HCT116 (cell line): ENCODE data around the gene ZPR1. TPM values are rescaled to one million over a fixed set of nuclear protein-coding genes. Genes with fewer than 3 reads are reported as not detected.

ENCODE experiments used
- ATAC-seq: fragments of 200-7000 bp; cut with Tn5 transposase; 2 replicates; pipeline ENCODE4 v1.9.1; 2020; ENCODE audit warnings: mild to moderate bottlenecking, moderate library complexity
- BruUV-seq: library from RNA; stranded (reverse); fragments of 400-500 nt; replicated peaks from 2 replicates; lab custom pipeline; 2021; lab: Mats Ljungman, UMichigan
- CTCF ChIA-PET: fragments of 300-600 bp; sonication (Branson Sonifier 250); formaldehyde crosslinking; loops from one replicate; lab custom pipeline; 2021; ENCODE audit warnings: antibody characterized with exemption; lab: Charles Lee
- POLR2A ChIA-PET: fragments of 300-600, 350-600 bp; sonication (Branson Sonifier 250); formaldehyde crosslinking; loops from one replicate; lab custom pipeline; 2021; ENCODE audit warnings: antibody characterized with exemption; lab: Charles Lee
- RAD21 ChIA-PET, 2 experiments: fragments of 300-600 bp; sonication (Branson Sonifier 250); formaldehyde crosslinking; loops; one replicate each; lab custom pipeline; 2023; ENCODE audit warnings: low total read pairs in 2 of 2; ENCODE audit not compliant: uncharacterized antibody in 2 of 2, unreplicated experiment in 2 of 2, low non-redundant PET in 1 of 2; lab: Charles Lee
- DNase-seq: peaks from one replicate; pipeline ENCODE4 v3.0.0-alpha.2; 2010; ENCODE audit warnings: low read depth, low spot score
- H2AFZ ChIP-seq: fragments of 200-600 bp; shearing (Covaris generic), sonication (generic); 2 replicates; pipeline ENCODE4 v1.6.1; 2017; ENCODE audit warnings: low read depth, mixed run types, mixed read lengths, antibody characterized with exemption, low read length; ENCODE audit not compliant: poor library complexity, severe bottlenecking
- H3K27ac ChIP-seq: 2 replicates; pipeline ENCODE4 v1.5.1; 2012; ENCODE audit warnings: low read depth, low read length
- H3K27me3 ChIP-seq: fragments of 200-600 bp; sonication (generic); 2 replicates; pipeline ENCODE4 v1.6.1; 2016; ENCODE audit warnings: mixed run types, low read length, mixed read lengths; ENCODE audit not compliant: insufficient read depth
- H3K36me3 ChIP-seq, 2 experiments: fragments of 200-500 bp in 1 of 2; fragments of 200-600 bp in 1 of 2; sonication (Bioruptor generic) in 1 of 2; sonication (generic) in 1 of 2; 2 replicates each; pipeline versions ENCODE4 v1.5.1 to v1.6.1; 2014 to 2016; ENCODE audit warnings: low read length in 2 of 2, inconsistent platforms in 1 of 2, mixed read lengths in 1 of 2, mixed run types in 1 of 2; ENCODE audit not compliant: insufficient read depth in 2 of 2, control insufficient read depth in 1 of 2
- H3K4me1 ChIP-seq, 2 experiments: fragments of 200-600 bp in 1 of 2; sonication (generic) in 1 of 2; 2 replicates each; pipeline versions ENCODE4 v1.5.1 to v1.6.1; 2012 to 2017; ENCODE audit warnings: low read length in 2 of 2, inconsistent platforms in 1 of 2, mild to moderate bottlenecking in 1 of 2, mixed read lengths in 1 of 2, mixed run types in 1 of 2, moderate library complexity in 1 of 2; ENCODE audit not compliant: insufficient read depth in 2 of 2, control insufficient read depth in 1 of 2
- H3K4me2 ChIP-seq: fragments of 200-600 bp; sonication (generic); 2 replicates; pipeline ENCODE4 v1.6.1; 2017; ENCODE audit warnings: mixed run types, low read length, mixed read lengths
- H3K4me3 ChIP-seq, 2 experiments: fragments of 200-600 bp in 1 of 2; sonication (generic) in 1 of 2; replicated peaks in 1 of 2; 2 replicates each; pipeline ENCODE4 v1.5.1; 2011 to 2016; ENCODE audit warnings: low read length in 2 of 2, control low read depth in 1 of 2, low read depth in 1 of 2, mild to moderate bottlenecking in 1 of 2, mixed read lengths in 1 of 2, mixed run types in 1 of 2
- H3K79me2 ChIP-seq: fragments of 200-600 bp; sonication (generic); 2 replicates; pipeline ENCODE4 v1.6.1; 2017; ENCODE audit warnings: mild to moderate bottlenecking, mixed run types, low read length, moderate library complexity, mixed read lengths; ENCODE audit not compliant: insufficient read depth
- H3K9ac ChIP-seq: fragments of 200-600 bp; sonication (generic); 2 replicates; pipeline ENCODE4 v1.6.1; 2016; ENCODE audit warnings: low read length, mixed read lengths
- H3K9me2 ChIP-seq: fragments of 200-600 bp; sonication (generic), shearing (Covaris generic); 2 replicates; pipeline ENCODE4 v1.6.1; 2017; ENCODE audit warnings: mixed run types, mild to moderate bottlenecking, moderate library complexity; ENCODE audit not compliant: insufficient read depth
- H3K9me3 ChIP-seq, 2 experiments: fragments of 200-500 bp in 1 of 2; fragments of 200-600 bp in 1 of 2; sonication (Bioruptor generic) in 1 of 2; sonication (generic) in 1 of 2; 2 replicates each; pipeline ENCODE4 v1.6.1; 2014 to 2017; ENCODE audit warnings: low read length in 2 of 2, mixed read lengths in 2 of 2, inconsistent platforms in 1 of 2, low read depth in 1 of 2, mild to moderate bottlenecking in 1 of 2, mixed run types in 1 of 2, moderate library complexity in 1 of 2; ENCODE audit not compliant: control insufficient read depth in 1 of 2, insufficient read depth in 1 of 2
- H4K20me1 ChIP-seq: fragments of 200-600 bp; sonication (generic), shearing (Covaris generic); 2 replicates; pipeline ENCODE4 v1.6.1; 2017; ENCODE audit warnings: mixed run types, mild to moderate bottlenecking, moderate library complexity; ENCODE audit not compliant: insufficient read depth
- CTCF ChIP-seq, 3 experiments: fragments of 200-600 bp in 1 of 3; sonication (generic) in 1 of 3; IDR thresholded peaks in 2 of 3; conservative IDR thresholded peaks in 1 of 3; 2 replicates each; pipeline ENCODE4 v1.5.1; 2012 to 2017; ENCODE audit warnings: low read depth in 2 of 3, low read length in 2 of 3, antibody characterized with exemption in 1 of 3, borderline replicate concordance in 1 of 3, control low read depth in 1 of 3, mild to moderate bottlenecking in 1 of 3, mixed read lengths in 1 of 3, mixed run types in 1 of 3, moderate library complexity in 1 of 3; ENCODE audit not compliant: insufficient read depth in 1 of 3
- EGR1 ChIP-seq: IDR thresholded peaks from 2 replicates; pipeline ENCODE4 v1.6.1; 2012; ENCODE audit warnings: low read depth
- EZH2 ChIP-seq: fragments of 200-600 bp; sonication (generic); IDR thresholded peaks from 2 replicates; pipeline ENCODE4 v1.6.1; 2017; ENCODE audit warnings: antibody characterized with exemption, mixed run types
- REST ChIP-seq: IDR thresholded peaks from 2 replicates; pipeline ENCODE4 v1.6.1; 2012; ENCODE audit warnings: low read depth
- SIN3A ChIP-seq: IDR thresholded peaks from 2 replicates; pipeline ENCODE4 v1.6.1; 2012; ENCODE audit warnings: low read depth
- SP1 ChIP-seq: IDR thresholded peaks from 2 replicates; pipeline ENCODE4 v1.6.1; 2012; ENCODE audit warnings: low read depth
- SRF ChIP-seq: IDR thresholded peaks from 2 replicates; pipeline ENCODE4 v1.6.1; 2012; ENCODE audit warnings: low read depth
- ZNF274 ChIP-seq: fragments of 200-500 bp; sonication (Bioruptor generic); IDR thresholded peaks from 2 replicates; pipeline ENCODE4 v1.6.1; 2014; ENCODE audit warnings: mild to moderate bottlenecking, low read depth, low read length, inconsistent platforms
- intact Hi-C: fragments of 100-400 bp; cut with micrococcal nuclease; formaldehyde crosslinking; loops from 2 replicates; pipeline ENCODE4 v1.10.0; 2022
- total RNA-seq: library from RNA; stranded (reverse); gene quantifications from one replicate; pipeline ENCODE4 v1.2.1, GENCODE V29; 2021; ENCODE audit not compliant: unreplicated experiment

The ZPR1 gene
- total RNA-seq, 1 experiment from 2014 or later = 56.3 TPM

- TF ChIP-seq CTCF (IDR thresholded peaks at IDR 0.05 in 2 of 3, conservative IDR thresholded peaks at IDR 0.05 in 1 of 3; ENCODE audit: borderline replicate concordance in 1 of 3, insufficient read depth in 1 of 3, low read depth in 2 of 3, low read length in 2 of 3) (no peak), SIN3A (no peak), ZNF274 (no peak), SP1 (no peak)
- TF ChIP-seq, all 23 proteins: peak for 0
These were observed 39.6 kb upstream of the ZPR1 start (continued) for GRCh38 chr11:116827461-116827860.

- RAD21 ChIA-PET = no interaction called here
- CTCF ChIA-PET = no interaction called here
- no peak overlapping the region for H3K4me3 ChIP-seq
- POLR2A ChIA-PET = no interaction called here
- H3K4me1 ChIP-seq = no peaks in the 10 kb centered on the region
- no peaks in the 10 kb centered on the region for H3K36me3 ChIP-seq
- no peaks in the 10 kb centered on the region for H3K9me2 ChIP-seq
- no peak for TF ChIP-seq EGR1
- no peak for TF ChIP-seq SP1
- TF ChIP-seq ZNF274 = no peak
- no peak for TF ChIP-seq REST
- TF ChIP-seq SRF = no peak
- no peak for TF ChIP-seq EZH2
- intact Hi-C loops = no loop called here
- ATAC-seq = no peak; the same call in 1 of the 2 replicates
- H4K20me1 ChIP-seq = no peaks in the 10 kb centered on the region
- H3K9ac ChIP-seq = no peak overlapping the region
- H3K9me3 ChIP-seq = no peaks in the 10 kb centered on the region
- no peak overlapping the region for H2AFZ ChIP-seq
- H3K79me2 ChIP-seq = no peaks in the 10 kb centered on the region
- no TSS peak for BruUV-seq
- DNase-seq = no peak
- no peak overlapping the region for H3K27ac ChIP-seq
- no peak overlapping the region for H3K4me2 ChIP-seq
- no peaks in the 10 kb centered on the region for H3K27me3 ChIP-seq
These were observed 39.1 kb upstream of the ZPR1 start for GRCh38 chr11:116826751-116827431.
